Measurements from ENCODE around the gene ORAI2. TPM values are rescaled to one million over a fixed set of nuclear protein-coding genes. Genes with fewer than 3 reads are reported as not detected.
A peak's percentile ranks its signal among the peaks of the same experiment; 100 is the strongest.

ORAI2 gene
- total and polyA plus RNA-seq, 2 of the 13 experiments (the other 11 are each of a cell fraction or from before 2014, with no cell fraction given), result 3.0 to 6.0 TPM

- TF ChIP-seq AHDC1 (CRISPR knock-in tag; IDR thresholded peaks at IDR 0.05; ENCODE audit: borderline replicate concordance) (0 out of 2 replicates have a peak, but pooled peaks have one; percentile 14), MED8 (CRISPR knock-in tag; IDR thresholded peaks at IDR 0.05; ENCODE audit: insufficient replicate concordance) (no peak), TCF12 (IDR thresholded peaks at IDR 0.05) (no peak), TCF12 (CRISPR knock-in tag; IDR thresholded peaks at IDR 0.05) (0 out of 2 replicates have a peak, but pooled peaks have one; percentile 45), SRF (IDR thresholded peaks at IDR 0.05; ENCODE audit: low read depth, low read length) (peak; percentile 68; the same call in 1 of the 2 replicates), MED13 (CRISPR knock-in tag; IDR thresholded peaks at IDR 0.05) (no peak), BORCS8-MEF2B (CRISPR knock-in tag; IDR thresholded peaks at IDR 0.05) (no peak), SP5 (CRISPR knock-in tag; IDR thresholded peaks at IDR 0.05; ENCODE audit: borderline replicate concordance, low read depth) (no peak), ZNF121 (CRISPR knock-in tag; IDR thresholded peaks at IDR 0.05) (no peak), CBX2 (IDR thresholded peaks at IDR 0.05; ENCODE audit: low read depth, low read length) (no peak), CBX2 (CRISPR knock-in tag; IDR thresholded peaks at IDR 0.05; ENCODE audit: low read depth) (no peak), ZNF512 (CRISPR knock-in tag; IDR thresholded peaks at IDR 0.05) (no peak), PAF1 (CRISPR knock-in tag; IDR thresholded peaks at IDR 0.05) (no peak), ZBTB43 (CRISPR knock-in tag; conservative IDR thresholded peaks at IDR 0.05) (no peak), SOX13 (IDR thresholded peaks at IDR 0.05) (no peak), SOX13 (CRISPR knock-in tag; conservative IDR thresholded peaks at IDR 0.05 in 1 of 2, IDR thresholded peaks at IDR 0.05 in 1 of 2) (no peak), SP2 (CRISPR knock-in tag; IDR thresholded peaks at IDR 0.05) (no peak), ZNF451 (CRISPR knock-in tag; IDR thresholded peaks at IDR 0.05) (no peak), JUN (CRISPR knock-in tag; IDR thresholded peaks at IDR 0.05) (no peak), ZNF446 (CRISPR knock-in tag; IDR thresholded peaks at IDR 0.05) (no peak)
Measured at GRCh38 chr7:102395873-102396709, 37.3 kb upstream of the ORAI2 start, which contains the start of gene PRKRIP1 (continued).

All from HepG2 (cell line).